Fibroblast of peridontal ligament (primary cell): Measurements from ENCODE around the gene UCN.
A peak's percentile ranks its signal among the peaks of the same experiment; 100 is the strongest.
"Not testable (repeated sequence)": the region's sequence is repeated elsewhere in the genome, so short reads cannot be mapped to it uniquely, and the experiment has no call there.

ENCODE experiments used
- DNase-seq: peaks from one replicate; pipeline ENCODE4 v3.0.0-alpha.2; 2010; ENCODE audit errors: extremely low read depth

Gene UCN, protein sequence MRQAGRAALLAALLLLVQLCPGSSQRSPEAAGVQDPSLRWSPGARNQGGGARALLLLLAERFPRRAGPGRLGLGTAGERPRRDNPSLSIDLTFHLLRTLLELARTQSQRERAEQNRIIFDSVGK

DNA sequence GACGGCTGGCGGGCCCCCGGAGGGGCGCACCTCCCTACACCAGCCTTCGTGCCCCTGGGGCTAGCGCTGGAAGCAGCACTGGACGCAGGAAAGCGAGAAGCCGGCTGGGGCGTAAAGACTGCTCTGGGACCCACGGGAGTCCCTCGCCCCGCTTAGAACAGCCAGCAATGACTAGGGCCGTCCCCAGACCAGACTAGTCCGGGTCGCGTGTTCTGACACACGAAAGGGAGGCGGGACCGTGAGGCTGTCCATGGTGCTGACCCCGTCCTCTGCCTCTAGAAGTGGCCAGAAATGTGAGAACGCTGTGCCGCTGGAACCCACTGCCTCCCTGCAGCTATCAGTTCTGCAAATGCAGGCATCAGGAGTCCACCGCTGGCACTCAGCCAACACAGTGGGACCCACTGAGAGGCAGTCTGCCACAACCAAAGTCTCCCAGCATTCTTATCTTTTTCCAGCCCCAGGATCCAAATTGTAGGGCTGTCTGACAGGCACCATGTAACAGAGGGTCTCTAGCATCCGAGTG, at the start of gene UCN:
UCN (minus strand) TSS at position 87 of the 523 bp plus-strand sequence. CDS start 550 bp downstream, outside the sequence.
- DNase-seq = peak; percentile 32

DNA sequence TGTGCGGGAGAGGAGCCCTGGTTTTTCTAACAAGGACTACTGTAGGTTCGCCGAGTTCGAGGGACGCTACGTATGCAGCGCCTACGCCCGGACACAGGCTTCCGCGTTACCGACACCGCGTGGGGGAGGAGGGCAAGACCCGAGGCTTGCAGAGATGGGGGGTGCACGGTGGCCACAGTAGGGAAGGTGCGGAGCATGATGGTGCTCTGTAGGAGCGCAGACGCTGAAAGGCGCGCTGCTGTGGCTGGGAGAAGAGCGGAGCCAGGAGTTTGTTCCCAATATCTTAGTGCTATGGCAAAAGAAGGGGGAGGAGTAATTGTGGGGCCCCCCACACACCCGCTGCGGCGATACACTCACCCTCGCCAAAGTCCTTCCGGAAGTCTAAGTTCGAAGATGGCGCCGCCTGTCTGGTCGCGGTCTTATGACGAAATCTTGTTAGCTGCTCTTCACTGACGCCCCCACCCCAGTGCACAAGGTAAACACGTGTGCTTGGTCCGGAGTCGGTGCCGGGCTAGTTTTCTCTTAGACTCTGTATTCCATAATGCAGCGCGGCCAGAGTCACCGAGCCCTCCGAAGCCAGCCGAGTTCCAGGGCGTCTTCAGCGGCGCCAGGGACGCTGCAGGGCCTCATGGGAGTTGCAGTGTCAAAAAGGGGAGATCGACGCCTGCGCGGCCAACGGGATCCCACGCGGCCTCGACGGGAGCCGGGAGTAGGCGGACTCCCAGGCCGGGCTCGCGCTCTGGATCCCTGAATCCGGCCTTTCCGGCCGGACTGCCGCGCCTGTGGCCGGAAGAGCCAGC, 48.3 kb upstream of the UCN start, which contains the start of gene GTF3C2:
GTF3C2 (minus strand) TSS at position 383 of the 800 bp plus-strand sequence. CDS start 13,210 bp downstream, outside the sequence.
- peak; percentile 98 for DNase-seq

DNA sequence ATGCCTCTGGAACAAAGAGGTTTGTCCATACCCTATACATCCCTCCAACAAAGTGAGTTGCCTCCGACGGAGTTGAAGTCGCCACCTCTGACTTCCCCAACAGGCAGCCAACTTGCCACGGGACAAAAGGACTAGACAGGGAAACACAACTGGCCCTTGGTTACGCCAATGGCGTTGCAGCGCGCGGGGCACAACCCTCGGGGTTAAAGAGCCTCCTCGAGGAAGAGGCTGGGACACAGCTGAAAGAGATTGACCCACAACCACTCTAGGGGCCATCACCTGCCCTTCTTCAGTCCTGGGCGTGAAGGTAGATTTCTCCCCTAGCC, 47.8 kb upstream of the UCN start:
- DNase-seq = peak; percentile 46

DNA sequence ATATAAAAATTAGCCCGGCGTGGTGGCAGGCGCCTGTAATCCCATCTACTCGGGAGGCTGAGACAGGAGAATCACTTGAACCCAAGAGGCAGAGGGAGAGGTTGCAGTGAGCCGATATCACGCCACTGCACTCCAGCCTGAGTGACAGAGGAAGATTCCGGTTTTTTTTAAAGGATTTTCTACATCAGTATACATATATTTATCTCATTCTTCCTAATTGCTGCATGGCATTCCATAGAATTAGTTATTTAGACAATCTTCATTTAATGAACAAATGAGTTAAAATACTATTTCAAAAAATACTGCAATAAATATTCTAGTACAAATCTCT, 46.3 kb upstream of the UCN start:
- DNase-seq = no peak

DNA sequence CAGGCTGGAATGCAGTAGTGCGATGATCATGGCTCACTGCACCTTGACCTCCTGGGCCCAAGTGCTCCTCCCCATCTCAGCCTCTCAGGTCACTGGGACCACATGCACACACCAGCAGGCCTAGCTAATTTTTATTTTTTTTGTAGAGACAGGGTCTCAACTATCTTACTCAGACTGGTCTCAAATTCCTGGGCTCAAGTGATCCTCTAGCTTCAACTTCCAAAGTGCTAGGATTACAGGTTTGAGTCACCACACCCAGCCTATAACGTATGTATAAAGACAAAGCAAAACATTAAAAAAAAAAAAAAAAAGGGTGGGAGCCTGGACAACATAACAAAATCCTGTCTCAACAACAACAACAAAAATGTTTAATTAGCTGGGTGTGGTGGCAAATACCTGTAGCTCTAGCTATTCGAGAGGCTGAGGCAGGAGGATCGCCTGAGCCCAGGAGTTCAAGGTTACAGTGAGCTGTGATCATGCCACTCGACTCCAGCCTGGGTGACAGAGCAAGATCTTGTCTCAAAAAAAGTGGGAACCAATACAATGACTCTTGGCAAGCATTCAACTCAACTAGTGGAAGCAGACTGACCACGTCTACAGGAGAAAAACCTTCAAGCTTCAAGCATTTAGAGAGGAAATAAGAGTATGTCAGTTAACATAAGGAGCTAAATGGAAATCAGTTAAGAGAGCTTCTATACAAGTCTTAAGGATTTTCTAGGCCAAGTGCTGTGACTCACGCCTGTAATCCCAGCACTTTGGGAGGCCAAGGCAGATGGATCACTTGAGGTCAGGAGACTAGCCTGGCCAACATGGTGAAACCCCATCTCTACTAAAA, 45.7 kb upstream of the UCN start:
- peak; percentile 22 for DNase-seq

DNA sequence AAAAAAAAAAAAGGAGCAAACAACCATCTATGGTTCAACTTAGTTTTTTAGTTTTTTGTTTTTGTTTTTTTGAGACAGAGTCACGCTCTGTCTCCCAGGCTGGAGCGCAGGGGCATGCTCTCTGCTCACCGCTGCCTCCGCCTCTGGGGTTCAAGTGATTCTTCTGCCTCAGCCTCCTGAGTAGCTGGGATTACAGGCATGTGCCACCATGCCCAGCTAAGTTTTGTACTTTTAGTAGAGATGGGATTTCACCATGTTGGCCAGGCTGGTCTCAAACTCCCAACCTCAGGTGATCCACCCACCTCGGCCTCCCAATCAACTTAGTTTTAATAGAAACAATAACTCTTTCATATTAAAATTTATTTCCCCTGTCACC, 45.1 kb upstream of the UCN start:
- not testable (repeated sequence) for DNase-seq

DNA sequence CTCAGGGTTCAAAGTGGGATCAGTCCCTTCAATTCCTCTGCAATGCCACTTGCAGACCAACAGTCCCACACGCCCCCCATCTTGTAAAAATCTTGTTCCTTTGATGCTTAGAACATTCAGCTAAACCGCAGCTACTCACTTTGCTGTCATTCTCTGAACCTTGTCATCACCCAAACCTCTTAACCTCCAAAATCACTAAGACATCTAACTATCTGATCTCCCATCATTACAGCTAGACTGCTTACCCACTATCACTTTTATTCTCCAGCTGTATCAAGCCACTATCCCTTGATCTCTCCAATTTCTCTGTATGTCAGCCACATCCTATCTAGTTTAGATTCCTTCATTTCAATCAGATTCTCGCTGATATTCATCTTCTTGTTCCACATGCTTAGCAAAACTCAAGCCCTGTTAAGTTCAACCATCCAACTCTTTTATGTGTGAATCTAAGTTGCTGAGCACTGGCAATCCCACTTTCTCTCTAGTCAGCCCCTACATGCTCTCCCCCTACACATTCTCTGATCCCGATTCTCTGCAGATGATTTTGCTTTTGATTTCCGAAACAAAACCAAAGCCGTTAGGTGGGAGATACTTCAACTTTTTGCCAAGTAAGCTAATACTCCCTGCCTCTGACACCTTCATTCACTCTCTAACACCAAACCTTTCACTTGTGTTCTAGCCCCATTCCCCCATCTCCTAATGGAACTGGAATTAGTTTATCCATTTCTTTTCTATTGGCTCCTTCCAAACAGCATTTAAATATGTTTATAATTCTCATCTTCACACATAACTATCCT, 43.8 kb upstream of the UCN start:
- no peak for DNase-seq

DNA sequence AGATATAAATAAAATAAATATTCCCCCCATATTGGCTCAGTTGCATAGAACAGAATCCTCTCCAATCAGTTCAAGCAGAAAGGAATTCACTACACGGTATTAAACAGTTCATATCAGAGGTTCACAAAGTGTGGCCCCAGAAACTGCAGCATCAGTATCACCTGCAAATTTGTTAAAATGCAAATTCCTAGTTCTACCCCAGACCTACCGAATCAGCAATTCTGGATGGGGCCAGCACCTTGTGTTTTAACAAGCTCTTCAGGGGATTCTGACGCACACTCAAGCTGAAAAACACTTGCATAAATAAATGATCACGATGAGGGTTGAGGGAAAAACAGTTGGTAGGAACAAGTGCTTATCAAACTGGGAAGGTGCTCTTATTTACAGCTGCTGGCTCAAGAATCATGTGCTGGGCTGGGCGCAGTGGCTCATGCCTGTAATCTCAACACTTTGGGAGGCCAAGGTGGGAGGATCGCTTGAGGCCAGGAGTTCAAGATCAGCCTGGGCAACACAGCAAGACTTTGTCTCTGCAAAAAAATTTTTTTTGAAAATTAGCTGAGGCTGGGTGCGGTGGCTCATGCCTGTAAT, 42.0 kb upstream of the UCN start:
- no peak for DNase-seq

DNA sequence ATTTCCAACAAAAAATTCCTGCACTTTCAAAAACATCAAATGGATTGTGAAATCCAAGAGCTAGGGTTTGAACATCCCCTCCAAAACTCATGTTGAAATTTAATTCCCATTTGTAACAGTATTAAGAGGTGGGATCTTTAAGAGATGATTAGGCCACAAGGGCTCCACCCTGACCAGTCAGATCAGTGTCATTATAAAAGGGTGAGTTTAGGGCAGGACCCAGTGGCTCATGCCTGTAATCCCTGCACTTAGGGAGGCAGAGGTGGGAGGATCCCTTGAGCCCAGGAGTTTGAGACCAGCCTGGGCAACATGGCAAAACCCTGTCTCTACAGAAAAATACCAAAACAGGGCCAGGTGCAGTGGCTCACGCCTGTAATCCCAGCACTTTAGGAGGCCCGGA, 39.4 kb upstream of the UCN start:
- no peak for DNase-seq

DNA sequence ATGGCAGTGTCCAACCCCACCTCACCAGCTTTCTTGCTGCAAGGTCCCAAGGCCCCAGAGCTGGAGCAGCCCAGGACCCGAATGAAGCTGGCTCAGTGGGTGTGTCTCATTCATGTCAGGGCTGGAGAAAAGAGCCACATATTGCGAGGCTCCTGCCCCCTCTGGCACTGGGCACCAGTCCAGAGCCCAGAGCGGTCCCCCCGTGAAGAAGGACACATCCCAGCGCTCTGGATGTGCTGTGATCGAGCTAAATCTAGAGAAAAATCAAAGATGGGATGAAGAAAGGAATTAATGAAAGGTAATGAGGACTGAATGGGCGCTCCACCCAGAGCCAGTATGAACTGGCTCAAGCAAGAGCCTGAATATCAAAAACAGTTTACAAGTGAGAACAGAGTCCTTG, 27.9 kb upstream of the UCN start:
- no peak for DNase-seq

DNA sequence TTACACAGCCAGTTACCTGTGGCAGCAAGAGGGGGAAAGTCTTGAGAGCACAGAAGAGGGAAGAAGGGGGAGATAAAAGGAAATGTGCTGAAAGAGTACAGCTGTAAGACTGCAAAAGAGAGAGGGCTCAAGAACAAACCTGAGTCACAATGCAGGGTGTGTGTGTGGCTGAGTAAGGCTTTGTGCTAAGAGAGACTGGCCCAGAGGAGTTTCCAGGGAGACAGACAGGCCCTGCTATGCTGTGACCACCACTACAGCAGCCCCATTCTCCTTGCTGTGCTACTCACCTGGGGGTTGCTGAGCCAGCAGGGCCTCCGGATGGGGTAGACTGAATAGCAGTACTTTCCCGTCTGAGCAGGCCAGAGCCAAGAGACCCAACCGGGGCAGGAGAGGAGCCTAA, 27.1 kb upstream of the UCN start:
- DNase-seq = no peak

DNA sequence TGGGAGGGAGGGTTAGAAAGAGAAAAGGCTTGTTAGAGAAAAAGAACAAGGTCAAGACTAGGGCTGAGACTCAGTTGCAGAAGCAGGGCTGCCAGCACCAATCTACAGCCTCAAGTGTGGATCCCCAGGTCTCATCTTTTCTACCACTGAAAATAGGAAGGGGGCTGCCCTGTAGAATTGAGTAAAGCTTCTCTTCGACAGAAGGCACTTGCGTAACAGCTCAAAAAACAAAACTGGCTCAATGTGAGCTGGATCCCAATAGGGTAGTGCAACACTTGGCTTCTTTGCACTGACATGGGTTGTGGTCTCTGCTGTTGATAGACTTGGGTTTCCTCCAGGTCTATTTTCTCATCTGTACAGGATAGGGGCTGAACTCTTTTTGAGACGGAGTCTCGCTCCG, 16.5 kb upstream of the UCN start:
- DNase-seq = no peak

DNA sequence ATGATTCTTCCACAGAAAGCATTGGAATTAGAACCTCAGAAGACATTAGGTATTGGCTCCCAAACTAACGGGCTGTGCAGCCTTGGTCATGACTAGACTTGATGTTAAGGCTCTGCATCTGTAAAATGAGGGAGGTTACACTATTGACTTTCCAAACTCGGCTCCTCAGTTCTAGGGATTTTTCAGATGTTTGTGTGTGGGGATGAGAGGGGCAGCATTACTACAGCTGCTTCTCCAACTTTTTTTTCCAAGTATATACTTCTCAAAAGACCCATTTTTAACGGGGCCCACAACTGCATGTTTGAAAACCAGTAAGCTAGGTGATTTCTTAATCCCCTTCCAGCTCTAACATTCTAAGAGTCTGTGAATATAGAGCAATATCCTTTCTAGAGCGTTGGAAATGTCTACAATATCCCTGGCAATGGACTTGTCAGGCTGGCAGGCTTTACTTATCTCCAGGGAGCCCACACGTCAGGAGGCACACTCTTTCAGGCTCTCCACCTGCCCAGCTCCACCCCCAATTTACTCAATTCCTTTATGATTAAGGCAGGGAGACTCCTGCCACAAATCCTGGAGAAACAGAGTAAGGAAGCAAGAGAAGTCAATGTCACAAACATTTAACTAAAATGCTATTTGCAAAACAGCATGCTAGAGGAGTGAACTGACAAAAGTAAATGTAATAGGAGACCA, 15.5 kb upstream of the UCN start:
- DNase-seq = no peak

DNA sequence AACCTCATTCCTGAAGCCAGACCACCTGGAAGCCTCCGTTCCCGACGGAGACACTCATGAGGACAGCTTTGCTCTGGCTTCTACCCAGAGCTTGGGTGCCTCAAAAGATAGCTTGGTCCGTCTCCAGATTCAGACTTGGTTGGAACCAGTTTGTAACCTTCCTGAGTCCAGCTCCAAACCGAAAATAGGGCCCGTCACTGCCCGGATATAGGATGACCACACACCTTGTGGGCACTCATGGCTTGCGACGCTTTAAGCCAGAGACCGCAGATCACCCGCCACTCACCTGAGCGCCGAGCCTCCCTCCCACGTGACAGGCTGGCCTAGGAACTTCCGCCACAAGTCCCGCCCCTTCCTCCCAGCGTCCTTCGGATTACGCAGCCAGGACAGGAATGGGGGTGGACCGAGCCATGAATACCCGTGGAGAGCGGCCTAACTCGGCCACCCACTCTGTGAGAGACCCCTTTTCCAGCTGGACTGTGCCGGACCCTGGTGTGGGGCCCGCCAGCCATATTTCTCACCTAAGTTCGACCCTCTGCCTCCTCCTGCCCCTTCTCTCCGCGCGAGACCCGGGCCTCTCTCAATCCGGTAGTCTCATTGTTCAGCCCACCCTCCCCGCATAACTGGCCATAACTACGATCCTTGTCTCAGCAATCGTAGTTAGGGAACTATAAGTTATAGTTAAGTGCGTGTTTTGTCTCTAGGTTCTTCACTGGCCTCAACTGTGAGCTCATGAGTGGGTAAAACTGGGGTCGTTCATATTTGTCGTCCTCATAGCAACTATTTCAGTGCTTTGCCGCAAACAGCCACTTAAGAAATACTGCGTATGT, 14.7 kb upstream of the UCN start, which contains the start of gene MPV17:
MPV17 (minus strand) TSS at position 332 of the 830 bp plus-strand sequence. CDS start 580 bp downstream, outside the sequence.
- DNase-seq = peak; percentile 88

DNA sequence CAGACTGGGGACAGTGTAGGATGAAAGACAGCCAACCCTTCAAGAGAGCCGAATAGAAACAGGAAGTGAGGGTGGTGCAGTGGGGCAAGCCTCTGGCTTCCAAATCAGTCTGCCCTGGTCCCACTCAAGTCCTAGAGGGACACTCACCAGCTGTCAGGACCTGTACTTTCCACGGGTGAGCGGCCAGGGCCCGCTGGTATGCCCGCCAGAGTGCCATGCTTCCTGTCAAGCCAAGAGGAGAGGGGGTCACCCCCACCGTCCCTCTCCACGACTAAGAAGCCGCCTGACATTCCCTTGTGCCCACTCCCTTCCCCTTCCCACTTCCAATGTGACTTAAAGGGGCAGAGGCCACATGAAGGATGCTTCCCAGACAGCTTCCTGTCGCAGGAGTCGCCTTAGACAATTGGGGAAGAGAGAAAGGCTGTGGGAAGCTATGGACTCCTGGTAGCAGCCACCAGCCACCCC, 14.1 kb upstream of the UCN start:
- peak; percentile 16 for DNase-seq

DNA sequence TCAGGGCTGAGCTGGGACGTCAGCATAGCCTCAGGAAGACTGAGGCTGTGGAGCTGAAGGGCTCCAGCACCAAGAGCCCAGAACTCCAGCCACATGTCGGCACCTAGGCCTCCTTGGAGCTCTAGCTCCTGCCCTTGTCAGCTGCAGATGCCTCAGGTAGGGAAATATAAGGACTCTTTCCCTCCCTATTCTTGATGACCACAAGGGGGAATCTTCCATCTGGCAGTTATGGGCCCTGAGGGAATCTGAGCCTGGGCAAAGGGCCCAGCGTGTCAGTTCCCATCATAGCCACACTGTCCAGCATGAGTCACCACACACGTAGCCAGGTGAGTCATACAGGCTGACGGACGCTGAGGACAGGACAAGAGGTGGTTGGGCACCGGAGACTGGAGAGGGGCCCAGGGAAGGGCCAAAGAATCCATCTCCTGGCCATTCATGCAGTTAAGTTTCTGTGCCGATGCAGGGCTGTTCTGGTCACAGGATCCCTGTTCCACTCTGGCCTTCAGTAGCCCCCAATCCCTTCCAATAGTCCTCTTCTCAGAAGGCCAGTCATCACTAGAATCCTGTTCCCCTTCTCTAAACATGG, 12.8 kb upstream of the UCN start:
- peak; percentile 96 for DNase-seq

DNA sequence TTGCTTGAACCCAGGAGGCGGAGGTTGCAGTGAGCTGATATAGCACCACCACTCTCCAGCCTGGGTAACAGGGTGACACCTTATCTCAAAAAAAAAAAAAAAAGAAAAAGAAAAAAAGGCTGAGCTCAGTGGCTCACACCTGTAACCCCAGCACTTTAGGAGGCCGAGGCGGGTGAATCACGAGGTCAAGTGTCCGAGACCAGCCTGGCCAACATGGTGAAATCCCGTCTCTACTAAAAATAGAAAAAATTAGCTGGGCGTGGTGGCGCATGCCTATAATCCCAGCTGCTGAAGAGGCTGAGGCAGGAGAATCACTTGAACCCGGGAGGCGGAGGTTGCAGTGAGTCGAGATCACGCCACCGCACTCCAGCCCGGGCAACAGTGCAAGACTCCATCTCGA, 11.6 kb upstream of the UCN start:
- not testable (repeated sequence) for DNase-seq

DNA sequence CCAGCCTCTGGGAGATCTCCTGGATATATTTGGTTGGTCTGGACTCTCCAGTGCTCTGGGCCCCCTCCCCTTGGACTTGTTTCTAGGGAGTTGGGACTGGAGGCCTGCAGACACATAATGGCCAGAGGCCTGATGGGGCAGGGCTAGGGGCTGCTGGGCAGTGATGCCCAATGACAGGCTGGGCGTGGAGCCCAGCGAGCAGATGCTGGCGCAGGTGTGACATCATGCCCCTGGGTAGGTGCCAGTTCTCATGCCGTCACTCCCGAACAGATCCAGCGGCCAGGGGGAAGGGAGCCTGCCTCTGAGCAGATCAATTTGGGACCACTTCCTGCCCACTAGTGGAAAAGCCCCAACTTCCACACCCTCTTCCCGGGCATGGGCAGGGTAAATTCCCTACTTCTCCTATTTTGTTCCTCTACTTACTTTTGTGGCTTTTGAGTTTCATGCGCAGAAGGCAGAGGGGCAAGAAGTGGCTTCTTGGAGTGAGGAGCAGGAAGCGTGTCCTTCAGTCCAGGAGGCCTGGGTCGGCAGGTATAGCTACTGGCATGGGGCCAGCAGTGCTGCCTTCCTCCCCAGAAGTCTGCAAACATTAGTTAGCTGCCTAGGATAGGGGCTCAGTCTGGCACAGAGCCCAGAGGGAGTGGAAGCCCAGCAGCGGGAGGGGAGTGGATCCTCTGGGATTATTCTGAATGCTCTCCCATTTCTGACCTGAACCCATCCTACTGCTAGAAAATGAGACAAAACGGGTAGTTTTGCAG, 8.6 kb upstream of the UCN start:
- DNase-seq = no peak

DNA sequence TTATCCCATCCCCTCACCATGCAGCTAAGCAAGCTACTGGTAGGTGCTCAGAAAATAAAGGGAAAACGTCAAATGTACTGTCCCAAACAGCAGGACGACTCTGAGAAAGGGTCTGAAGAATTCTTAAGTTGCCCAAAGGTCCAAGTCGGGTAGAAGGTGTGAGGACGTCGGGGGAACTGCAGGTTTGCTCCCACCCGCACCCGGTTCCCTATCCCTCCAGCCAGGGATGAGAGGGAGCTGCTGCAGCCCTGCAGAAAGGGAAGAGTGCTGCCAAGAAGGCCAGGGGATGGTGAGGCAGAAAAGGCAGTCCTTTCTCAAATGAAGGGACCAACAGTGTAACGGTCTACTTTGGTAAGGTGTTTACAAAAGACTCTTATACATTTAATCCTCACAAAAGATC, 6.9 kb upstream of the UCN start:
- DNase-seq = no peak
